Measurements from ENCODE around the gene CST6.

DNA sequence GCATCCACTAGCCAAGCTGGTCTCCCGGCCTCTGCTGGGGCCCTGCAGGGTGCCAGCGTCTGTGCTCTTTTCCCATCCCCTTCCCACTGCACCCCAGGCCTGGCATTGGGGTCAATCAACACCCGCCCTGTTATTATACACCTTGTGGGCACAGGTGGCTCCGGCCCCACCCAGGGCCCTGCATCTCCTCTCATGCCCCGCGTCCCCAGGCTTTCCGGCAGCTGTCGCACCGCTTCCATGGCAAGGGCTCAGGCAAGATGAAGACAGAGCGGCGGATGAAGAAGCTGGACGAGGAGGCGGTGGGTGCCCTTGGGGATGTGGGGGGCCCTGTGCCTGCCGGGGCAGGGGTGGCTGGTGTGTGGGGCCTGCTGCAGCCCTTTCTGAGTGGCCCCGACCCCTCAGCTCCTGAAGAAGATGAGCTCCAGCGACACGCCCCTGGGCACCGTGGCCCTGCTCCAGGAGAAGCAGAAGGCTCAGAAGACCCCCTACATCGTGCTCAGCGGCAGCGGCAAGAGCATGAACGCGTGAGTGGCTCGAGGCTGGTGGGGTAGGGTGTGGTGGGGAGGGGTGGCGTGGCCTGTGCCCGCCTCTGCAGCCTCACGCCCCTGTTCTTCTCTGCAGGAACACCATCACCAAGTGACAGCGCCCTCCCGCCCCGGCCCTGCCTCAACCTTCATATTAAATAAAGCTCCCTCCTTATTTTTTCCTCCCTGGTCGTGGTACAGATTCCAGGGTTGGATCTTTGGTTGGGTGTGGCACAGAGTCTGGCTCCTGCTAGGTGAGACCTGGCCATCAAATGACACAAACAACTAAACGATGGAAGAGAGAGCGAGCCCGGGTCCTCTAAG lies 33.2 kb upstream of the CST6 start:
- TF ChIP-seq, protein P1, sequence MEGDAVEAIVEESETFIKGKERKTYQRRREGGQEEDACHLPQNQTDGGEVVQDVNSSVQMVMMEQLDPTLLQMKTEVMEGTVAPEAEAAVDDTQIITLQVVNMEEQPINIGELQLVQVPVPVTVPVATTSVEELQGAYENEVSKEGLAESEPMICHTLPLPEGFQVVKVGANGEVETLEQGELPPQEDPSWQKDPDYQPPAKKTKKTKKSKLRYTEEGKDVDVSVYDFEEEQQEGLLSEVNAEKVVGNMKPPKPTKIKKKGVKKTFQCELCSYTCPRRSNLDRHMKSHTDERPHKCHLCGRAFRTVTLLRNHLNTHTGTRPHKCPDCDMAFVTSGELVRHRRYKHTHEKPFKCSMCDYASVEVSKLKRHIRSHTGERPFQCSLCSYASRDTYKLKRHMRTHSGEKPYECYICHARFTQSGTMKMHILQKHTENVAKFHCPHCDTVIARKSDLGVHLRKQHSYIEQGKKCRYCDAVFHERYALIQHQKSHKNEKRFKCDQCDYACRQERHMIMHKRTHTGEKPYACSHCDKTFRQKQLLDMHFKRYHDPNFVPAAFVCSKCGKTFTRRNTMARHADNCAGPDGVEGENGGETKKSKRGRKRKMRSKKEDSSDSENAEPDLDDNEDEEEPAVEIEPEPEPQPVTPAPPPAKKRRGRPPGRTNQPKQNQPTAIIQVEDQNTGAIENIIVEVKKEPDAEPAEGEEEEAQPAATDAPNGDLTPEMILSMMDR (CRISPR knock-in tag; IDR thresholded peaks at IDR 0.05), result no peak
- TF ChIP-seq ZNF777 (CRISPR knock-in tag; IDR thresholded peaks at IDR 0.05) (no peak), FOXJ3 (CRISPR knock-in tag; IDR thresholded peaks at IDR 0.05; ENCODE audit: borderline replicate concordance) (no peak), ZNF253 (CRISPR knock-in tag; IDR thresholded peaks at IDR 0.05; ENCODE audit: borderline replicate concordance) (no peak), ZBTB20 (CRISPR knock-in tag; IDR thresholded peaks at IDR 0.05; ENCODE audit: borderline replicate concordance, low read depth) (no peak), XRCC5 (optimal IDR thresholded peaks at IDR 0.05; ENCODE audit: low read length) (no peak), U2AF2 (IDR thresholded peaks at IDR 0.05; ENCODE audit: low read depth, low read length) (no peak), HNRNPK (IDR thresholded peaks at IDR 0.05; ENCODE audit: low read depth, low read length, poor library complexity, severe bottlenecking) (no peak)
- TF ChIP-seq, protein P2, sequence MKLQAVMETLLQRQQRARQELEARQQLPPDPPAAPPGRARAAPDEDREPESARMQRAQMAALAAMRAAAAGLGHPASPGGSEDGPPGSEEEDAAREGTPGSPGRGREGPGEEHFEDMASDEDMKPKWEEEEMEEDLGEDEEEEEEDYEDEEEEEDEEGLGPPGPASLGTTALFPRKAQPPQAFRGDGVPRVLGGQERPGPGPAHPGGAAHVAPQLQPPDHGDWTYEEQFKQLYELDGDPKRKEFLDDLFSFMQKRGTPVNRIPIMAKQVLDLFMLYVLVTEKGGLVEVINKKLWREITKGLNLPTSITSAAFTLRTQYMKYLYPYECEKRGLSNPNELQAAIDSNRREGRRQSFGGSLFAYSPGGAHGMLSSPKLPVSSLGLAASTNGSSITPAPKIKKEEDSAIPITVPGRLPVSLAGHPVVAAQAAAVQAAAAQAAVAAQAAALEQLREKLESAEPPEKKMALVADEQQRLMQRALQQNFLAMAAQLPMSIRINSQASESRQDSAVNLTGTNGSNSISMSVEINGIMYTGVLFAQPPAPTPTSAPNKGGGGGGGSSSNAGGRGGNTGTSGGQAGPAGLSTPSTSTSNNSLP (IDR thresholded peaks at IDR 0.05; ENCODE audit: low read depth, low read length), result no peak
- TF ChIP-seq, protein P3, sequence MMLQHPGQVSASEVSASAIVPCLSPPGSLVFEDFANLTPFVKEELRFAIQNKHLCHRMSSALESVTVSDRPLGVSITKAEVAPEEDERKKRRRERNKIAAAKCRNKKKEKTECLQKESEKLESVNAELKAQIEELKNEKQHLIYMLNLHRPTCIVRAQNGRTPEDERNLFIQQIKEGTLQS (CRISPR knock-in tag; IDR thresholded peaks at IDR 0.05), result no peak
- TF ChIP-seq, protein P4, sequence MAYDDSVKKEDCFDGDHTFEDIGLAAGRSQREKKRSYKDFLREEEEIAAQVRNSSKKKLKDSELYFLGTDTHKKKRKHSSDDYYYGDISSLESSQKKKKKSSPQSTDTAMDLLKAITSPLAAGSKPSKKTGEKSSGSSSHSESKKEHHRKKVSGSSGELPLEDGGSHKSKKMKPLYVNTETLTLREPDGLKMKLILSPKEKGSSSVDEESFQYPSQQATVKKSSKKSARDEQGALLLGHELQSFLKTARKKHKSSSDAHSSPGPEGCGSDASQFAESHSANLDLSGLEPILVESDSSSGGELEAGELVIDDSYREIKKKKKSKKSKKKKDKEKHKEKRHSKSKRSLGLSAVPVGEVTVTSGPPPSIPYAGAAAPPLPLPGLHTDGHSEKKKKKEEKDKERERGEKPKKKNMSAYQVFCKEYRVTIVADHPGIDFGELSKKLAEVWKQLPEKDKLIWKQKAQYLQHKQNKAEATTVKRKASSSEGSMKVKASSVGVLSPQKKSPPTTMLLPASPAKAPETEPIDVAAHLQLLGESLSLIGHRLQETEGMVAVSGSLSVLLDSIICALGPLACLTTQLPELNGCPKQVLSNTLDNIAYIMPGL (CRISPR knock-in tag; IDR thresholded peaks at IDR 0.05; ENCODE audit: borderline replicate concordance in 1 of 2, low read depth in 1 of 2), result no peak
- TF ChIP-seq, protein P5, sequence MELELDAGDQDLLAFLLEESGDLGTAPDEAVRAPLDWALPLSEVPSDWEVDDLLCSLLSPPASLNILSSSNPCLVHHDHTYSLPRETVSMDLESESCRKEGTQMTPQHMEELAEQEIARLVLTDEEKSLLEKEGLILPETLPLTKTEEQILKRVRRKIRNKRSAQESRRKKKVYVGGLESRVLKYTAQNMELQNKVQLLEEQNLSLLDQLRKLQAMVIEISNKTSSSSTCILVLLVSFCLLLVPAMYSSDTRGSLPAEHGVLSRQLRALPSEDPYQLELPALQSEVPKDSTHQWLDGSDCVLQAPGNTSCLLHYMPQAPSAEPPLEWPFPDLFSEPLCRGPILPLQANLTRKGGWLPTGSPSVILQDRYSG (CRISPR knock-in tag; IDR thresholded peaks at IDR 0.05), result no peak

All from HepG2 (cell line).